Smooth muscle cell (in vitro differentiated cells): ENCODE data around the gene FOXS1. TPM values are rescaled to one million over a fixed set of nuclear protein-coding genes. Genes with fewer than 3 reads are reported as not detected.
A peak's percentile ranks its signal among the peaks of the same experiment; 100 is the strongest.

Experiments
- DNase-seq: peaks from one replicate; lab custom pipeline; 2025; ENCODE audit not compliant: unreplicated experiment; lab: John Stamatoyannopoulos, UW
- H2AFZ ChIP-seq: fragments of 200-600 bp; sonication (generic); 2 replicates; pipeline ENCODE4 v1.6.0; 2016; ENCODE audit warnings: antibody characterized with exemption, low read depth, mild to moderate bottlenecking
- H3F3A ChIP-seq: fragments of 200-600 bp; sonication (generic); 2 replicates; pipeline ENCODE4 v1.6.0; 2017; ENCODE audit warnings: antibody characterized with exemption, low read depth
- H3K27ac ChIP-seq: fragments of 200-600 bp; sonication (generic); 2 replicates; pipeline ENCODE4 v1.5.1; 2016; ENCODE audit warnings: low read depth, mild to moderate bottlenecking
- H3K27me3 ChIP-seq: fragments of 200-600 bp; sonication (generic); 2 replicates; pipeline ENCODE4 v1.6.1; 2016; ENCODE audit warnings: low read depth, mild to moderate bottlenecking
- H3K36me3 ChIP-seq: fragments of 200-600 bp; sonication (generic); 2 replicates; pipeline ENCODE4 v1.5.1; 2016; ENCODE audit warnings: low read depth
- H3K4me1 ChIP-seq: fragments of 200-600 bp; sonication (generic); 2 replicates; pipeline ENCODE4 v1.5.1; 2016; ENCODE audit warnings: low read depth
- H3K4me2 ChIP-seq: fragments of 200-600 bp; sonication (generic); 2 replicates; pipeline ENCODE4 v1.6.0; 2016; ENCODE audit warnings: mild to moderate bottlenecking
- H3K4me3 ChIP-seq: fragments of 200-600 bp; sonication (generic); 2 replicates; pipeline ENCODE4 v1.5.1; 2016; ENCODE audit warnings: mild to moderate bottlenecking
- H3K79me2 ChIP-seq: fragments of 200-600 bp; sonication (generic); 2 replicates; pipeline ENCODE4 v1.6.0; 2016; ENCODE audit warnings: low read depth, mild to moderate bottlenecking
- H3K9ac ChIP-seq: fragments of 200-600 bp; sonication (generic); 2 replicates; pipeline ENCODE4 v1.6.0; 2016; ENCODE audit warnings: low read depth
- H3K9me3 ChIP-seq: fragments of 200-600 bp; sonication (generic); replicated peaks from 2 replicates; pipeline ENCODE4 v1.5.1; 2016; ENCODE audit warnings: low read depth
- H4K20me1 ChIP-seq: fragments of 200-600 bp; sonication (generic); 2 replicates; pipeline ENCODE4 v1.6.0; 2016; ENCODE audit warnings: low read depth
- WGBS: methylation state at CpG from one replicate; pipeline ENCODE4 v1.1.7; 2016; ENCODE audit warnings: low lambda C conversion rate; 5-methylcytosine and 5-hydroxymethylcytosine counted together
- polyA plus RNA-seq: library from polyadenylated mRNA; unstranded; fragments of >200 nt; fragmentation: Nextera tagmentation; extraction: Ambion mirVana; gene quantifications from 2 replicates; pipeline ENCODE4 v1.2.1, GENCODE V29; 2016
- total RNA-seq: library from RNA; depleted of rRNA; stranded (reverse); fragments of >200 nt; gene quantifications from 2 replicates; pipeline ENCODE4 v1.2.3, GENCODE V29; 2014
- TF ChIP-seq, protein P1 (sequence below): fragments of 200-600 bp; sonication (generic); IDR thresholded peaks from 2 replicates; pipeline ENCODE4 v1.5.1; 2017; ENCODE audit warnings: borderline replicate concordance, mild to moderate bottlenecking, antibody characterized with exemption; ENCODE audit not compliant: insufficient read depth, poor library complexity, severe bottlenecking

The FOXS1 gene
- total and polyA plus RNA-seq, 2 experiments from 2014 or later, result 0.09 to 3.3 TPM

DNA sequence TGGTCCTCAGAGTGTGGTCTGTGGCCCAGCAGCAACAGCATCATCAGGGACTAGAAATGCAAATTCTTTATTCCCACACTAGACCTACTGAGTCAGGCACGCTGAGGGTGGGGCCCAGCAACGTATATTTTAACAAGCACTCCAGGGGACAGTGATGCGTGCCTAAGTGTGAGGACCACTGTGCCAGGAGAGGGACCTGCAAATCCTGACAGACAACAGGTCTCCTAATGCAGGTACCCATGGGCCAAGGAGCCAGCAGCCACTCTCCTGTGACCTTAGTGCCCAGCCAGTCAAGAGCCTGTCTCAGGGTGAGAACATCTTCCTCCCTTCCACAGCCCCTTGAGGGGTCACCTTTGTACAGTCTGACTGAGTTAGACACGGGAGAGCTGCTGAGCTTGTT, 34.2 kb downstream of the FOXS1 start:
- H3F3A ChIP-seq, result no peaks in the 10 kb centered on the region
- H3K4me3 ChIP-seq, result no peak overlapping the region
- H3K9me3 ChIP-seq, result no peaks in the 10 kb centered on the region
- no peaks in the 10 kb centered on the region for H3K79me2 ChIP-seq
- no peak overlapping the region for H2AFZ ChIP-seq
- TF ChIP-seq, protein P1, sequence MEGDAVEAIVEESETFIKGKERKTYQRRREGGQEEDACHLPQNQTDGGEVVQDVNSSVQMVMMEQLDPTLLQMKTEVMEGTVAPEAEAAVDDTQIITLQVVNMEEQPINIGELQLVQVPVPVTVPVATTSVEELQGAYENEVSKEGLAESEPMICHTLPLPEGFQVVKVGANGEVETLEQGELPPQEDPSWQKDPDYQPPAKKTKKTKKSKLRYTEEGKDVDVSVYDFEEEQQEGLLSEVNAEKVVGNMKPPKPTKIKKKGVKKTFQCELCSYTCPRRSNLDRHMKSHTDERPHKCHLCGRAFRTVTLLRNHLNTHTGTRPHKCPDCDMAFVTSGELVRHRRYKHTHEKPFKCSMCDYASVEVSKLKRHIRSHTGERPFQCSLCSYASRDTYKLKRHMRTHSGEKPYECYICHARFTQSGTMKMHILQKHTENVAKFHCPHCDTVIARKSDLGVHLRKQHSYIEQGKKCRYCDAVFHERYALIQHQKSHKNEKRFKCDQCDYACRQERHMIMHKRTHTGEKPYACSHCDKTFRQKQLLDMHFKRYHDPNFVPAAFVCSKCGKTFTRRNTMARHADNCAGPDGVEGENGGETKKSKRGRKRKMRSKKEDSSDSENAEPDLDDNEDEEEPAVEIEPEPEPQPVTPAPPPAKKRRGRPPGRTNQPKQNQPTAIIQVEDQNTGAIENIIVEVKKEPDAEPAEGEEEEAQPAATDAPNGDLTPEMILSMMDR, result no peak
- H3K27ac ChIP-seq, result peak overlapping the region; percentile 65
- no peak overlapping the region for H3K9ac ChIP-seq
- DNase-seq, result no peak
- H4K20me1 ChIP-seq, result no peaks in the 10 kb centered on the region
- H3K4me1 ChIP-seq, result no peaks in the 10 kb centered on the region
- 87% methylated on average over 4 of the region's 4 CpGs for WGBS
- no peaks in the 10 kb centered on the region for H3K36me3 ChIP-seq
- H3K27me3 ChIP-seq, result no peaks in the 10 kb centered on the region
- H3K4me2 ChIP-seq, result no peak overlapping the region

DNA sequence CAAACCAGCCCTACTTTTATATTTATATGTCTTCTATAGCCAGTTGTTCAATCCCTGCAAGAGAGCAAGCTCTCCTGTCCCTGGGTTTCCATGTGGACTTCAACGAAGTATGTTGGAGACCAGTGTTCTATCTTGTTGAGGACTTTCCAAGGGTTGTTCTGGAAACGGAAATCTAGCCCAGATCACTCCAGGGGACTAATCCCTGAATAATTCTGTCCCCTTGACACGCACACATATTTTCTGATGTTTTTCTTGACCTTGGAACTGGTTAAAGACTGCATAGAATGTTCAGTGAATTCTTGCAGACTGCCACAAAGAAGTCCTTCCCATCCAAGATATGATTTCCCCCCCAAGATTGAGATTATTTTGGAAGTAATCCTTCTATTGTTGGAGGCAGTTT, 35.7 kb downstream of the FOXS1 start:
- Histone ChIP-seq H3K36me3 (no peaks in the 10 kb centered on the region), H3K79me2 (no peaks in the 10 kb centered on the region), H3K4me2 (no peak overlapping the region), H3K4me3 (no peak overlapping the region), H3K9ac (peak overlapping the region; percentile 35), H3F3A (no peaks in the 10 kb centered on the region), H3K27me3 (no peaks in the 10 kb centered on the region), H3K27ac (peak overlapping the region; percentile 65), H4K20me1 (no peaks in the 10 kb centered on the region), H2AFZ (no peak overlapping the region), H3K4me1 (no peaks in the 10 kb centered on the region), H3K9me3 (no peaks in the 10 kb centered on the region)
- WGBS, result 57% methylated on average over 3 of the region's 3 CpGs
- TF ChIP-seq, protein P1, result no peak
- no peak for DNase-seq

DNA sequence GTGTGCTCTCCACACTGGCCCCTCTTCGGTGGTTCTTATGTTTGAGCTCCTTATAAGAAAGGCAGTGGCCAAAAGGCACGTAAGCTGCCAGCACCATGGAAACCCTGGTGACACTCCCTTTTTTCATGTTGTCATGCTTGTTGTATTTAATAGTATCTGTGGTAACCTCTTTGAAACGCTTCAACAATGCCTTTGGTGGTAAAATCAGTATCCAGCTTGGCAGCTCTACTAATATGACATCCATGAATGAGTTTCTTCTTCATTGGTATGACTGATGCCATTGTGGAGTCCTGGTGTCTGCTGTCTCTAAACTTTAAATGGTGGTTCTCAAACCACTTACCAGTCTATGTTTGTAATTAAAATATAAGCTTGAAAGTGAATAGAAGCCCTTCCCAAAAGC, 36.9 kb downstream of the FOXS1 start:
- no peaks in the 10 kb centered on the region for H3F3A ChIP-seq
- H4K20me1 ChIP-seq, result no peaks in the 10 kb centered on the region
- no peak for DNase-seq
- no peak overlapping the region for H3K9ac ChIP-seq
- no peaks in the 10 kb centered on the region for H3K27me3 ChIP-seq
- TF ChIP-seq, protein P1, result no peak
- no peak overlapping the region for H2AFZ ChIP-seq
- H3K4me3 ChIP-seq, result no peak overlapping the region
- WGBS, result 95% methylated on average over 3 of the region's 3 CpGs
- peak overlapping the region; percentile 20 for H3K27ac ChIP-seq
- no peaks in the 10 kb centered on the region for H3K79me2 ChIP-seq
- H3K9me3 ChIP-seq, result no peaks in the 10 kb centered on the region
- H3K36me3 ChIP-seq, result no peaks in the 10 kb centered on the region
- H3K4me1 ChIP-seq, result no peaks in the 10 kb centered on the region
- H3K4me2 ChIP-seq, result no peak overlapping the region

DNA sequence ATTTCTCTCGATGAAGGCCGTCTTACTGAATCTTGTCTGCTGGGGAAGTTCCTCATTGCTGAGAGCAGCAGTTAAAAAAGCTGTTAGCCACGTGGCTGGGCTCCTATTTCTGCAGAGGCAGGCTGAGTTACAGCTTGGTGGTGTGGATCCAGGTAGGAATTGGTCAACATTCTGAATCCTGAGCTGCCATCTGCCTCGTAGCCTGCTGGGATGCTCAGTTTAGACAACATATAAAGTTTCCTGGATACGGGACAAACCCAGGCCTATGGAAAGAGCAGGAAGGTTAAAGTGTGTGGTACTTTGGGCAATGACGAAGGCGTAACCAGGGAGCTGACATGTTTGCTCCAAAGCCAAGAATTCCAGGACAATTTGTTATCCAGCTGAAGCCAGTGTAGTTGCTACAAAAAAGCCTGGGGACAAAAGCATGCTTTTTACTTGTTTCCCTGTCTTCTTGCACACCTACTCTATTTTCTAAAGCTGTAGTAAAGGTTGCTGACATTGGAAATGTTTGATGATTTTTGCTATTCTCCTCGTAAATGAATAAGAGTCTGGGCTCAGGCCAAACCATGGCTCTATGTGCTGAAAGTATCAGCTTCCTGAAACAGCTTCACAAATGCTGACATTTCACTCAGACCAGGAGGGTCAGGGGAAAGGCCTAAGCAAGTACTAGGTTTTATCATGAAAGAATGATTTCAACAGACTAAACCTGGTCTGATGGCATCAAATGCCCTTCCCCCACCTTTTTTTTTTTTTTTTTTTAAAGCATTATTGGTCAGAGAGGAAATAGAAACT, 38.6 kb downstream of the FOXS1 start:
- Histone ChIP-seq H3K9me3 (no peaks in the 10 kb centered on the region), H3K4me2 (no peak overlapping the region), H3K9ac (no peak overlapping the region), H3K4me1 (no peaks in the 10 kb centered on the region), H3K36me3 (no peaks in the 10 kb centered on the region), H4K20me1 (no peaks in the 10 kb centered on the region), H2AFZ (no peak overlapping the region), H3K27ac (no peak overlapping the region), H3K79me2 (no peaks in the 10 kb centered on the region), H3K4me3 (no peak overlapping the region), H3F3A (no peaks in the 10 kb centered on the region), H3K27me3 (no peaks in the 10 kb centered on the region)
- DNase-seq, result no peak
- WGBS, result 96% methylated on average over 8 of the region's 8 CpGs
- TF ChIP-seq, protein P1, result no peak
